Activated naive CD4-positive, alpha-beta T cell treated with anti-CD3 and anti-CD28 coated beads, Interleukin-2, amount 50 U/mL, for 24 hours (primary cell): ENCODE results near the gene POU3F3.

Source experiments
- H3K27ac Mint-ChIP-seq: one replicate; pipeline ENCODE4 v1.8.0; 2021; ENCODE audit warnings: mild to moderate bottlenecking, mixed read lengths
- H3K27me3 Mint-ChIP-seq: one replicate; pipeline ENCODE4 v1.8.0; 2021; ENCODE audit warnings: mixed read lengths
- H3K36me3 Mint-ChIP-seq: one replicate; pipeline ENCODE4 v1.8.0; 2021; ENCODE audit warnings: mixed read lengths
- H3K4me1 Mint-ChIP-seq: one replicate; pipeline ENCODE4 v1.8.0; 2021; ENCODE audit warnings: mixed read lengths
- H3K4me3 Mint-ChIP-seq: one replicate; pipeline ENCODE4 v1.8.0; 2021; ENCODE audit warnings: mild to moderate bottlenecking, mixed read lengths
- H3K9me3 Mint-ChIP-seq: one replicate; pipeline ENCODE4 v1.8.0; 2021; ENCODE audit warnings: mixed read lengths

The POU3F3 gene

DNA sequence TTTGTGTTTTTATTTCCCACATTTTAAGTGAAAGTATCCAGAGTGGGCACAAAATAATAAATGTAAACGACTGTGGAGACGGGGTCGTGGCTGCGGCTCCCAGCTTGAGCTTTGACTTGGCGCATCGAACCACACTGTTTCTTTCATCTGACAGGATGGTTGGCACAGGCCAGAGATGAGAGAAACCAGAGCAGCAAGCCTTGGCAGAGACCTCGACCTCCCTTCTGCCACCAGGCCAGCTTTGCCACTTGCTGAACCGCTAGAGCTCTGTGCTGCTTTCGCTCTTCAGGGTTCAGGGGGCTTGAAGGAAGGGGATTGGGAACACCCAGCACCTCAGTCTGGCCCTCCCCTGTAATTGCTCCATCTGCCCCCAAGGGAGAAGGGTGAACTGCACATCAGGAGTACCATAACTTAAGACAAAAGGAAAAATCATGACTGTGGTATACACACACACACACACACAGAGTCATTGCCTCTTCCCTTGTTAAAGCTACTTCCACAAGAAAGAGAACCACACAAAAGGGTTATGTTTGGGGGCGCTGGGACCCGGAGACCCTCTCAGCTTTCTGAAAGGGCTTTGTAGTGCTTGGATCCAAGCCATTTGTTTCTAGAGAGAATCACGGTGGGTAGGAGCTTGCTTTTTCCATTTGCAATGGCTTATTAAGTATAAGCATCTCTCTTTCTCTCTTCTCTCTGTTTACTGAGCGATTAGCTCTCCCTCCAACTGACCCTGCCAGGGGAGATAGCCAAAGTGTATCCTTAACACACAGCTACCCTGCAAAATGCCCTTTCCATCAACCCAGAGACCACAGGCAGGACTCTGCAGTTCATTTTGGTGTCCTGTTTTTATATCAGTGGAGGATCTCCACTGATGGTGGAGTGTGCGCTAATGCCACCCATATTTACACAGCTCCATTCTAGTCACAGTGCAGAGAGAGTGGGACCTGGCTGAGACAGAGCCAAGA, 23.0 kb downstream of the POU3F3 start:
- Mint-ChIP-seq H3K27me3 (peaks cover 27% of the 10 kb centered on the region), H3K4me1 (peaks cover 11% of the 10 kb centered on the region), H3K27ac (no peak overlapping the region), H3K4me3 (no peak overlapping the region), H3K9me3 (no peaks in the 10 kb centered on the region), H3K36me3 (no peaks in the 10 kb centered on the region)

- Mint-ChIP-seq H3K4me1 (no peaks in the 10 kb centered on the region), H3K36me3 (no peaks in the 10 kb centered on the region), H3K27ac (no peak overlapping the region), H3K27me3 (peaks cover 18% of the 10 kb centered on the region), H3K9me3 (no peaks in the 10 kb centered on the region), H3K4me3 (no peak overlapping the region)
These were observed 25.1 kb downstream of the POU3F3 start for GRCh38 chr2:104878863-104879512.

DNA sequence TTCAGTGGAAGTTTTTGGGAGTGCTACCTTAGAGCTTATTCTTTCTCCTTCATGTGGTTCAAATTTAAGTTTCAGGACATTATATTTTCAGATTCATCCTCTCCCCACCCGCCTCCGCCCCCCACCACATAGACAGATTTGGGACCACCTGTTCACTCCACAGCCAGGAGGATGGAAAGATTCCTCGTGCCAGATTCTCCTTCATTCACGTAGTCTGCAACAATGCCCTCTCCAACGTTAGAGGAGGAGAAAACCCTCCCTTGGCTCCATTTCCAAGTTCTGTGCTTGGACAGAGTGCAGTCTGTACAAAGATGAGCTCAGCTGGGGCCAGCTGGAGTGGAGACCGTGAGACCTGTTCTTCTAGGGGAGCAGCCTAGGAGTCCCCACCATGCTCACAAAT, 26.2 kb downstream of the POU3F3 start:
- no peaks in the 10 kb centered on the region for H3K4me1 Mint-ChIP-seq
- H3K4me3 Mint-ChIP-seq = no peak overlapping the region
- H3K36me3 Mint-ChIP-seq = no peaks in the 10 kb centered on the region
- H3K9me3 Mint-ChIP-seq = no peaks in the 10 kb centered on the region
- no peak overlapping the region for H3K27ac Mint-ChIP-seq
- H3K27me3 Mint-ChIP-seq = peaks cover 14% of the 10 kb centered on the region

DNA sequence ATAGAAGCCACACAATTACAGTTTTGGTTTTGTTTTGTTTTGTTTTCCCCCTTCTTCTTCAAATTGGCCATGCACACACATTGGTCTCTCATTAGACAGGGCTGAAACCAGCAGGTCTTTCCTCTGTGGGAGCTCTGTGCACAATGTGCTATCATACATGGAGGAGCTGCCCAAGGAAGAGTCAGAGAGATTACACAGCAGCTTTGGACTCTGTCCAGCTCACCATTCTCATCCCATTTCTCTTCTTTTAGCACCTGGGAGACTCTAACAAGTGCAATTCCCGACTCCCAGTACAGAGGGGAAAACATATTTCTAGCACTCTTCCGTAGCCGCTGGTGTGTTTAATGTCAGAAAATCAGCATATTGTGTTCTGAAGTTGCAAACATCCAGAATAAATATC, 29.4 kb downstream of the POU3F3 start:
- H3K9me3 Mint-ChIP-seq = no peaks in the 10 kb centered on the region
- H3K27ac Mint-ChIP-seq = no peak overlapping the region
- peaks cover 11% of the 10 kb centered on the region for H3K27me3 Mint-ChIP-seq
- no peaks in the 10 kb centered on the region for H3K36me3 Mint-ChIP-seq
- H3K4me1 Mint-ChIP-seq = peaks cover 5% of the 10 kb centered on the region
- no peak overlapping the region for H3K4me3 Mint-ChIP-seq

GRCh38 chr2:104885119-104885782, 31.3 kb downstream of the POU3F3 start:
- Mint-ChIP-seq H3K4me3 (no peak overlapping the region), H3K27me3 (peaks cover 9% of the 10 kb centered on the region), H3K27ac (no peak overlapping the region), H3K9me3 (no peaks in the 10 kb centered on the region), H3K4me1 (peaks cover 12% of the 10 kb centered on the region), H3K36me3 (no peaks in the 10 kb centered on the region)

- peaks cover 3% of the 10 kb centered on the region for H3K27me3 Mint-ChIP-seq
- H3K9me3 Mint-ChIP-seq = no peaks in the 10 kb centered on the region
- no peaks in the 10 kb centered on the region for H3K36me3 Mint-ChIP-seq
- peaks cover 12% of the 10 kb centered on the region for H3K4me1 Mint-ChIP-seq
- H3K4me3 Mint-ChIP-seq = no peak overlapping the region
- H3K27ac Mint-ChIP-seq = no peak overlapping the region
These were observed 33.8 kb downstream of the POU3F3 start for GRCh38 chr2:104887676-104888075.

DNA sequence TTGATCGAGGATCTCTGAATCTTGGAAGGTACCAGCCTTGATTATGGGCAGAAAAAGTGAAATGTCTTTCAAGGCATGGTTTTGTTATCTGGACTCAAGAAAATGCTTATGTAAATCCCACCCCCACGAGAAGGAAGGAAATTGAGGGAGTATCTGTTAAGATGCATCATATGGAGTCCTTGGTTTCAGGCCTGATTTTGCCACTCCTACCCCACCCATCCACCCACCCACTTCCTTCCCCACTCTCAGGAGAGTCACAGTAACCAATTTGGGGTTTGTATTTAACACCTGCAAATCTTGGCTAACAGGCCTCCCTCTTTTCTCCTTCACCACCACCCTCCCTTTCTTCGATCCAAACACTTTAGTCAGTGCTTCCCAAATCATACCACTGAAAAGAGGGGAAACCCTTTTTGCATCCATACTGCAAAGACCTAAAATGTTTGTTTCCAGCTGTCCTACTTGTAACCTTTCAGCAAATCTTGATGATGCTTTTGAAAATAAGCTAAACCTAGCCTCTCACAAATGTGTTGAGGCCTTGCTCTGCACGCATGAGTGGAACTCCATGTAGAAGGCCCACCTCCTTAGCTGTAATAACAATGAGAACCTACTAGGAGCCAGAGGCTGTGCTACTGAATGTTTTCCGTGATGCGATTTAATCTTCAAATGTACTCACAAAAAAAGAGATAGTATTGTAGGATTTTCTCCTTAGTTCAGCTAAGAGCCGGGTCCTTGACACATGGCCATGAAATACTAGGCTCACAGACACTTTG, 34.8 kb downstream of the POU3F3 start:
- H3K4me3 Mint-ChIP-seq = no peak overlapping the region
- no peaks in the 10 kb centered on the region for H3K9me3 Mint-ChIP-seq
- H3K36me3 Mint-ChIP-seq = no peaks in the 10 kb centered on the region
- H3K27ac Mint-ChIP-seq = no peak overlapping the region
- H3K27me3 Mint-ChIP-seq = peaks cover 1% of the 10 kb centered on the region
- peaks cover 12% of the 10 kb centered on the region for H3K4me1 Mint-ChIP-seq

GRCh38 chr2:104889291-104889959, 35.5 kb downstream of the POU3F3 start:
- no peaks in the 10 kb centered on the region for H3K36me3 Mint-ChIP-seq
- peaks cover under 1% of the 10 kb centered on the region for H3K27me3 Mint-ChIP-seq
- H3K4me3 Mint-ChIP-seq = no peak overlapping the region
- peaks cover 12% of the 10 kb centered on the region for H3K4me1 Mint-ChIP-seq
- H3K27ac Mint-ChIP-seq = no peak overlapping the region
- H3K9me3 Mint-ChIP-seq = no peaks in the 10 kb centered on the region

DNA sequence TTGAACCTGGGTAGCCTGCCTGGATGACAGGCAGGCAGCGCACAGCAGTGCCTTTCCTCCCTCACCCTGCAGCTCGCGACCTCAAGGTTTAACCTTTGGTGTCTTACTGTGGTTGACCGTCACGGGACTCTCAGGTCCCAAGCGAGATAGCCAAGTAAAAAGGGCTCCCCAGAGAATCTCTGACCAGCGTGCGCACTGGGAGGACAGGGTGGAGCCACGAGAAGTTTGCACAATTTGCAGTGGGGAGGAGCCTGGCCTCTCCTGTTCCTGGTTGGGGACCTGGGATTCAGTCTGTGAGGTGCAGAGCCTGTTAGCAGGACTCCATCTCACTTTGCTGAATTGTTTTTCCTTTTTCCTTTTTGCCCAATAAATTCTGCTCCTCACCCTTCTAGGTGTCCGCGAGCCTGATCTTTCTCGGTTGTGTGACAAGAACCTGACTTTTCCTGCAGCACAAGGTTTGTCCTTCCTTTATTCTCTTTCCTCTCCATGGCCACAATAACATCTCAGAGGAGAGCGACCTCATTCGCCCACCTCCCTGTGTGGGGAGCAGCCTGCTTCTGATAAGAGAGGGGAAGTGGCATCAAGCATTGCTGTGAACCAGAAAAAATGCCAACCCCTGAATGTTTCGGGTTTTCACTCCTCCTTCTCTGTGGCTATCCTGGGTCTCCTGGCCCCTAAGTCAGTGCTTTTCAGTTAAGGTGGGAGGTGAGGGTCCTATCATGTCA, 36.2 kb downstream of the POU3F3 start:
- Mint-ChIP-seq H3K4me1 (peaks cover 12% of the 10 kb centered on the region), H3K27ac (no peak overlapping the region), H3K9me3 (no peaks in the 10 kb centered on the region), H3K4me3 (no peak overlapping the region), H3K27me3 (peaks cover 2% of the 10 kb centered on the region), H3K36me3 (no peaks in the 10 kb centered on the region)

DNA sequence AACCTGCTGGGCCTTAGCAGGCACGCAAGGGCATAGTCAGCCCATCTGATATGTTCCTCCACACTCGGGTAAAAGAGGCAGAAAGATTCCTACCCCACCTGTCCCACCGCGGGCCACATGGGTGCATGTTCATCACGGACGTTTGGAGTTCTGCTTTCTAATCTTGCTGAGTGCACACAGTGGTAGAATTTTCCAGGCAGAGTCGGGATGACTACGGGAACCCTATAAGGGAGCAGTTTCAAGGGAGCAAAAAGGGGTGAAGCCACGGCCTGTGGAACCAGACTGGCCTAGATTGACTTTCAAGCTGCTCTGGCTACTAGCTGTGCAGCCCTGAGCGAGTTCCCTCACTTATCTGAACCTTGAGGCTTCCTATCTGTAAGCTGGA, 36.8 kb downstream of the POU3F3 start:
- H3K4me3 Mint-ChIP-seq = no peak overlapping the region
- peaks cover 2% of the 10 kb centered on the region for H3K27me3 Mint-ChIP-seq
- H3K9me3 Mint-ChIP-seq = no peaks in the 10 kb centered on the region
- no peak overlapping the region for H3K27ac Mint-ChIP-seq
- no peaks in the 10 kb centered on the region for H3K36me3 Mint-ChIP-seq
- H3K4me1 Mint-ChIP-seq = peaks cover 12% of the 10 kb centered on the region

- H3K4me3 Mint-ChIP-seq = no peak overlapping the region
- peaks cover 12% of the 10 kb centered on the region for H3K4me1 Mint-ChIP-seq
- H3K27ac Mint-ChIP-seq = no peak overlapping the region
- H3K9me3 Mint-ChIP-seq = no peaks in the 10 kb centered on the region
- H3K36me3 Mint-ChIP-seq = no peaks in the 10 kb centered on the region
- H3K27me3 Mint-ChIP-seq = peaks cover 2% of the 10 kb centered on the region
These were observed 37.2 kb downstream of the POU3F3 start for GRCh38 chr2:104891145-104891544.

DNA sequence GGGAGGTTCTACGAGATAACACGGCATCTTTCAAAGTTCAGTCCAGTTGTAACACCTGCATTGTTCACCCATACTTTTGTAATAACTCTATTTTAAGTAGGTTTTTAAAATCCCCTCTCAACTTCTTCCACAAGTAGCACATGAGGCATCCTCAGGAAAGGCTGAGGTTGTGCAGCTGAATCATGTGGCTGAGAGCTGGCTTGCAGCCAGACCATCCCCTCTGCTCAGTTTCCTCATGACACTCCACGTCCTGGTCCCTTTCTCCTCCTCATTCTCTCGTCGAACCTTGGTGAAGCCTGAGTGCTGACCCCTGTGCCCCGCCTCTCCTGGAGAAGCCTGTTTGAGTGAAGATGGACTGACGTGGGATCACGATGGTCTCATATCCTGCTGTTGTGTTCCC, 42.5 kb downstream of the POU3F3 start:
- peaks cover 2% of the 10 kb centered on the region for H3K27me3 Mint-ChIP-seq
- no peaks in the 10 kb centered on the region for H3K4me1 Mint-ChIP-seq
- H3K27ac Mint-ChIP-seq = no peak overlapping the region
- H3K9me3 Mint-ChIP-seq = no peaks in the 10 kb centered on the region
- no peaks in the 10 kb centered on the region for H3K36me3 Mint-ChIP-seq
- H3K4me3 Mint-ChIP-seq = no peak overlapping the region

DNA sequence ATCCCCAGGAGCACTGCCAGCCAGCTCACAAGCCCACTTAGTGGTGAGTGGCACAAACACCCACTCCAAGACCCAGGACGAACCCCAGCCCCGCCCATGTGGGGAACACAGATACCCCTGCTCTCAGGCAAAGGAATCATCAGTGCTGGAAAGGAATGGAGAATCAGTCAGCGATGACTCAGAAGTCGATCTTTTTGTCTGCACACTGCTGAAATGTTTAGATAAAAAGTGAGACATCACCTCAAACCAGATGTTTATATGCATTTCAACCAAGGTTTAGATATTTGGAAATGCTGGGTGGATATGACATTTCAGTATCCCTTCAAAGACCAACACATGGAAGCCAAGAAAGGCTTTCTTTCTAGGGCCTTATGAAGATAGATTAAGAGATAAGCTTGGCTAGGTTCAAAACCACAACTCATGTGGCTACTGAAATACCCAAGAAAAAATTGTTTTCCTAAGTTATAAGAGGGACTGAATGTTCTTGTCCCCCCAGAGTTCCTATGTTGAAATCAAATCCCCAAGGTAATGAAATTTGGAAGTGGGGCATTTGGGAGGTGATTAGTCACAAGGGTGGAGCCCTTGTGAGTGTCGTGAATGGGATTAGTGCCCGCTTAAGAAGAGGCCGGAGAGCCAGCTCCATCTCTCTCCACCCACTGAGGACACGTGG, 43.7 kb downstream of the POU3F3 start:
- Mint-ChIP-seq H3K9me3 (no peaks in the 10 kb centered on the region), H3K27ac (no peak overlapping the region), H3K36me3 (no peaks in the 10 kb centered on the region), H3K27me3 (peaks cover 2% of the 10 kb centered on the region), H3K4me1 (no peaks in the 10 kb centered on the region), H3K4me3 (no peak overlapping the region)

DNA sequence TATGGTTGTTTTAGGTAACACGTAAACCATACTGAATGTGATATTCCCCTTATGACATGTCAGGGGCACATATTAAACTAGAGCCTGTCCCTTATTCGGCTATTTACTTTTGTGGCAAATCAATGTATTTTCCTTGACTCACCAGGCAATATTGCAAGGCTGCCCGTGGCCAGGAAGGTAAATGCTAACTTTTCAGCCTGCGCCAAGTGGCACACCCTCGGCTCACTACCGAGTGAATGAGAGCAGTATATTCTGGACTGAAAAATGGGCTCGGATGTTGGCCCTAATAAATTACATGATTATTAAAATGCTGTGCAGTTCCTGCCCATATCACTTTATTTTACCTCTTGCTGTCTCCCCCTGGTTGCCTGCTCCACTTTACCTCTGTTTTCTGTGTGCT, 46.7 kb downstream of the POU3F3 start:
- no peak overlapping the region for H3K27ac Mint-ChIP-seq
- no peak overlapping the region for H3K4me3 Mint-ChIP-seq
- H3K36me3 Mint-ChIP-seq = no peaks in the 10 kb centered on the region
- no peaks in the 10 kb centered on the region for H3K9me3 Mint-ChIP-seq
- no peaks in the 10 kb centered on the region for H3K27me3 Mint-ChIP-seq
- H3K4me1 Mint-ChIP-seq = no peaks in the 10 kb centered on the region
